ENCODE results near the gene CRK.

Gene CRK

GRCh38 chr17:1486802-1487695 is 31.0 kb upstream of the CRK start:
- peak; percentile 50 to 52 for DNase-seq (ENCODE audit: low read depth in 1 of 2, low spot score in 1 of 2)

- DNase-seq (ENCODE audit: low read depth in 1 of 2, low spot score in 1 of 2) = peak in 1 of 2 donors; percentile 35
Measured at GRCh38 chr17:1485423-1486376, 29.7 kb upstream of the CRK start.

GRCh38 chr17:1484676-1485422 is 28.8 kb upstream of the CRK start:
- DNase-seq (ENCODE audit: low read depth in 1 of 2, low spot score in 1 of 2) = no peak

GRCh38 chr17:1484060-1484535 is 28.1 kb upstream of the CRK start:
- no peak for DNase-seq (ENCODE audit: low read depth in 1 of 2, low spot score in 1 of 2)

- DNase-seq (ENCODE audit: low read depth in 1 of 2, low spot score in 1 of 2) = no peak
Measured at GRCh38 chr17:1482680-1483079, 26.6 kb upstream of the CRK start.

GRCh38 chr17:1481736-1482135 is 25.7 kb upstream of the CRK start:
- no peak for DNase-seq (ENCODE audit: low read depth in 1 of 2, low spot score in 1 of 2)

- no peak for DNase-seq (ENCODE audit: low read depth in 1 of 2, low spot score in 1 of 2)
Measured at GRCh38 chr17:1480747-1481465, 24.9 kb upstream of the CRK start.

GRCh38 chr17:1478418-1478817 is 22.4 kb upstream of the CRK start:
- DNase-seq (ENCODE audit: low read depth in 1 of 2, low spot score in 1 of 2) = no peak

- DNase-seq (ENCODE audit: low read depth in 1 of 2, low spot score in 1 of 2) = no peak
Measured at GRCh38 chr17:1475321-1475854, 19.4 kb upstream of the CRK start.

- no peak for DNase-seq (ENCODE audit: low read depth in 1 of 2, low spot score in 1 of 2)
Measured at GRCh38 chr17:1474402-1475189, 18.6 kb upstream of the CRK start.

GRCh38 chr17:1473841-1474240 is 17.8 kb upstream of the CRK start:
- no peak for DNase-seq (ENCODE audit: low read depth in 1 of 2, low spot score in 1 of 2)

GRCh38 chr17:1473170-1473569 is 17.1 kb upstream of the CRK start:
- no peak for DNase-seq (ENCODE audit: low read depth in 1 of 2, low spot score in 1 of 2)

- no peak for DNase-seq (ENCODE audit: low read depth in 1 of 2, low spot score in 1 of 2)
Measured at GRCh38 chr17:1471911-1472821, 16.1 kb upstream of the CRK start.

- DNase-seq (ENCODE audit: low read depth in 1 of 2, low spot score in 1 of 2) = no peak
Measured at GRCh38 chr17:1471490-1471889, 15.5 kb upstream of the CRK start.

- DNase-seq (ENCODE audit: low read depth in 1 of 2, low spot score in 1 of 2) = no peak
Measured at GRCh38 chr17:1470755-1471462, 14.9 kb upstream of the CRK start.

GRCh38 chr17:1470071-1470754 is 14.2 kb upstream of the CRK start:
- no peak for DNase-seq (ENCODE audit: low read depth in 1 of 2, low spot score in 1 of 2)

- no peak for DNase-seq (ENCODE audit: low read depth in 1 of 2, low spot score in 1 of 2)
Measured at GRCh38 chr17:1469231-1469852, 13.3 kb upstream of the CRK start.
